Measurements from ENCODE around the gene TTC33.
"Not testable (repeated sequence)": the region's sequence is repeated elsewhere in the genome, so short reads cannot be mapped to it uniquely, and the experiment has no call there.

The TTC33 gene

DNA sequence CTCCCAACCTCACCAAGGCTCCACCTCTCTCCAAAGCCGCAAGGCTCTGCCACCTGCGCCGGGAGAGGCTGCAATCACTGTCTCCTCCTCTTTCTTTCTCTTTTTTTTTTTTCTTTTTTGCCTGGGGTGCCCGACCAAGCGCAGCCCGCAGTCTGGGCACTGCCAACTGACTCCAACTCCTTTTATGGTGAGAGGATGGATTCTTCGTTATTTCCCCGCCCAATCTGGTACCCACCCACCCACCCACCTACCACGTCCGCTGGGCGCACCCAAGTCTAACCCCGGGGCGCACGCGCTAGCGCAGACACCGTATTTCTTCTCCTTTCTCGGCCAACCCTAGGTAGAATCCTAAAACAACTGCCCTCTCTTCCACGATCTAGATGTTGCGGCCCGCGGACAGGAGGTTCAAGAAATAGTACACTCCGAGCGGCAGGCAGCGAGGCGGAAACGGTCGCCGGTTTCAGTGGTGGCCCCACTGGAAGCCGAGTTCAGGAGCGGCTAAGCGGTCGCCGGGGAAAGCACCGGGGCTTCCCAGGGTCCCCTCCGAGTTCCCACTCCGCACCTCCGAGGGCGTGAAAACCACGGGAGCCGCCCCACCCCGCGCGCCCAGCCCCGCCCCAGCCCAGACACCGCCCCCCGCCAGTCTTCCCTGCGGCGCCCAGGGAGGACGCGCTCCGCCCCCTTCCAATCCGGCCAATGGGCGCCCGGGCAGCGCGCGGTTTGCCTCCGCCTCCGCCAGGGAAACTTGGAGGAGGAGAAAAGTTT, 76.4 kb downstream of the TTC33 start:
- DNase-seq (ENCODE audit: low read depth): peak; percentile 93

DNA sequence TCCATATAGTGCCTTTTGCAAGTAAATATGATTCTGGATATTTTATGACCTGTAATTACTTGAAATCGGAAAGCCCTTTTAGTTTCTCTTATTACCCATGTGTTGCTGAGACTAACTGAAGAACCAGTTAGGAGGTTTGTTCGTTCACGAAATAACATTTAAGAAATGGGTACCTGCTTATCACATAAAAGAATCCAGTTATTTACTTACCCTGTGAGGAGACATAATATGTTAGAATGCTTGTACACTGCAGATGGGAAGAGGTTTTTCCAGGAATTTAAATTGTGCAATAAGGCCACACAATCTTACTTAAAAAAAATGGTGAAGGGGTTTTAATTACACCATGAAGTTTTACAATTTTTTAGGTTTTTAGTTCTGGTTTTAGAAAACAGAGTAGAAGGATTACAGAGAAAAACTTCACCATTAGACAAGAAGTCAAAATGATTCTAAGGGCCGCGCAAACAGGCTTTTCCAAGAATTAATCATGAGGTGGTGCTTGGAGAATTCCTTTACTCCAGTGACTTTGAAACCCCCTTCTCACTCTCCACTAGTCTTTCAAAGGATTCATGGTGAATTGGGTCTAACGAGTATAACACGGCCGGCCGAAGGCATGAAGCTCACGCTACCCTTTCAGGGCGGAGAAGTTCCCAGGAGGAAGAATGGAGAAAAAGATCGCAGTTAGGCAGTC, 77.2 kb downstream of the TTC33 start:
- DNase-seq (ENCODE audit: low read depth): no peak

DNA sequence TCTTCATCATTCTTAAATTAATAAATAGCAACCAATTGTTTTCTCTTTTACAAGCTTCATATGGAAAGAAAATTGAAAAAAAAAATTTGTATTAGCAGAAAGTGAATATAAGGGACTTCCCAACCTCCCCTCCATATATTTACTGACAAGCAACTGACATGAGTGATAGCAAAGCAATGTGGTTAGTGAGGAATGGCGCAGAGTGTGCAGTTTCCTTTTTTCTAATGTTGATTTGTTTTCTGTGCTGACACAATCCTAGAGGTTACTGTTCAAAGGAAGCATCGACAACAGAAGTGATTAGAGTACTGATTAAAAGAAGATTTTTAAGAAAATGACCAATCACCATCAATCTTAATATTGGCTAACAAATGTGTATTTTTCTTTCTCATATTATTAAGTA, 77.7 kb downstream of the TTC33 start:
- no peak for DNase-seq (ENCODE audit: low read depth)

DNA sequence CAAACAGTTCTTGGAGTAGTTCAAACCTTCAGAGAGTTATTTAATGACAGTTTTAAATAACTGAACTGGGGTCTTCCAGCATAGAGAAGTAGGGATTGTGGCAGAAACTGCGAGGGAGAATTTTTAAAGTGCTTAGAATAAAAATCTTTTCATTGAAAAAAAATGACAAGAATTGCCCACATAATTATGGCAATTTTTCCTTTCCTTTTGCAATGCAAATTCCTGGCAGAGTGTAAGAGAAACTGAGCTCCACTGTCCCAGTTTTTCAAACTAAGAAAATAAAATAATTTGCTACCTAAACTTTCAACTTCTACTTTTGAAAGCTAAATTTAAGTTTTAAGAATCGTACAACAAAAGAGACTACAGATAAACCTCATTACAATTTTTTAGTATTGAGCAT, 78.3 kb downstream of the TTC33 start:
- no peak for DNase-seq (ENCODE audit: low read depth)

DNA sequence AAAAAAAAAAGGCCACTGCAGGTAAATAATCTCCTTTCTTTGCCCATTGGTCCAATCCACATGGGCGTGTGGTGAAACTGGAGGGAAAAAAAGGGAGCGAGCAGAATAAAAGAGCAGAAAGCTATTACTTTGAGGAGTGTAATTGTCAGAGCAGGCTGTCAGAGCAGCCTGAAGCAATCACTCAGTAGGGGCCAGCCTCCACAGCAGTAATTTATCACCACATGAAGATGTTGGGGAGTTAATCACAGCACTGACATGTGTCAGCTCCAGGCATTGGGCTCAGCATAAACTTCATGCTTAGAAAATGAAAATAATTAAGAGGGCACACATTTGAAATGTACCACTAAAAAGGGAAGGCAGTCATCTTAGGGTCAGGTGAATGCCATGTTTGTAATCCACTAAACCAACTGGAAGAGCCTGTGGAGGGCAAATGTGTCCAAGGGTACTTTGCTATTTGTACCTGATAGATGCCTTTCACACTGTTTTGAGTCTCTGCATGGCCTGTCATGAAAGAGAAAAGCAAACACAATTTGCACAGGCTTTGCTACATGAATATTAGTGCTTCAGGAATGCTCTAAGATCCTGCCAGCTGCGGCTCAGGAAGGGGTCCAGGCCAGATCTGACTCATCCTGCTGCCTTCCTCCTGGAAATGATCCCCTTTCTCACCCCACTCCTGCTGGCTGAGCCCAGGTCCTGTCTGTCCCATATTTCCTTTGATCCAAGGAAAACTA, 79.0 kb downstream of the TTC33 start:
- DNase-seq (ENCODE audit: low read depth): no peak

DNA sequence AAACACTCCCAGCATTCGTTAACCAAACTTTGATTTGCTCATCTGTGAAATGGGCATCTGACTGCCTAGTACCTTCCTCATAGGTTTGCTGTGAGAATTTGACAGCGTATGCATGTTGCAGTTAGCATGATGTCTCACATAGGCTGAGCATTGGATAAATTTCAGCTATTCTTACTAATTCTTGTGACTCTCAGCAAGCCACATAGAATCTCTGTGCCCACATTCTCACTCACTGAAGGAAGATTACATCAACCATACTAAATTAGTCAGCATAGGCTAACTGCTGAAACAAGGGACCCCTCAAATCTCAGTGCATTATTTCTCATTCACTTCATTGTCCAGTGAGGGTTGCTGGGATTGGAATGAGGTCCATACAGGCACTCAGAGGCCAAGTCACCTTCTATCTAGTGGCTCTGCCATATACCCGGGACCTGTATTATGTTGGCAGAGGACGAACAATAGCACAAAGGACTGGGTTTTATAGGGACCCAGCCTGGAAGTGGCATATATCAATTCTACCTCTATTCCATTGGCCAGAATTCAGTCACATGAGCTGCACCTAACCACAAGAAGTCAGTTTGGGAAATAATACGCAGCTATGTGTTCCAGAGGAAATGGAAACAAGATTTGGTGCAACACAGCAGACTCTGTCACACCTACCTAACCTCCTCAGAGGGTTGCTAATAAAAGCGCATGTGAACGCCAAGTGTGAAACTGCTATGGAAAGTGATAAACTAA, 80.2 kb downstream of the TTC33 start:
- DNase-seq (ENCODE audit: low read depth): no peak

DNA sequence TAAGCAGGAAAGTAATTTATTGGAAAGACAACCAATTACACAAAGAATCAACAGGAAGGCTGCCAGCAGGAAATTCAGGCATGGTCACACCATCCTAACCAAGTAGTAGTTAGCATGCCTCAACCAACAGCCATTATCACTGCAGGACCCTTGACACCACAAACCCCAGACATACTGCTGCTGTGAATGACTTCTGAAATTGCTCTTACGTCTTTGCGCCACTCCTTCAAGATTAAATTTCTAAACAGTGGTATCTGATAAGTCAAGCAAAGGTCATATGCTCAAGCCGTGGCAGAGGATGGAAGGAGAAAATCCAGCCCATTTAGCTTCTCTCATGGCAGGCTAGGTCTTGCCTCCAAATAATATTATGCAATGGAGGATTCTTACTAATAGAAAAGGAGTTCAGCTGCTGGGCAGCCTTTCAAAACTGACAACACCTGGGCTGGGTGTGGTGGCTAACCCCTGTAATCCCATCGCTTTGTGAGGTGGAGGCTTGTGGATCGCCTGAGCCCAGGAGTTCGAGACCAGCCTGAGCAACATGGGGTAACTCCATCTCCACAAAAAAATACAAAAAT, 81.0 kb downstream of the TTC33 start:
- DNase-seq (ENCODE audit: low read depth): no peak

DNA sequence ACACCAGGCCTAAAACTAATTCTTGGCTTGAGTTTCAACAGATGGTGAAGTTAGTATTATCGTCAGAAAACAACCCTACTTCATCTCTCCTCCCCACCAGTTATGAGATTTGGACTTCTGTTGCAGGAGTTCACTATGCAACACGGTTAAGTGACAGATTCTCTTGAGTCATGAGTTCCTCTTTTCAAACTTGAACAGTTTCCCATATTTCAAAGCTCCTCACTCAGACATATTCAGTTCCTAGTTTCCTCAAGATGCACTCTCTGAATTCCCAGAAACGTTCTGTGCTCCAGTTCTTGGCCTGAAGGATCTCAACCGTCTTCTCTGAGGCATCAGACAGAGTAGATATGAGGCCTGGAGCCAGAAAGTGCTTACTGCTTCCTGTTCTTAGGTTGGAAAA, 83.3 kb downstream of the TTC33 start:
- no peak for DNase-seq (ENCODE audit: low read depth)

DNA sequence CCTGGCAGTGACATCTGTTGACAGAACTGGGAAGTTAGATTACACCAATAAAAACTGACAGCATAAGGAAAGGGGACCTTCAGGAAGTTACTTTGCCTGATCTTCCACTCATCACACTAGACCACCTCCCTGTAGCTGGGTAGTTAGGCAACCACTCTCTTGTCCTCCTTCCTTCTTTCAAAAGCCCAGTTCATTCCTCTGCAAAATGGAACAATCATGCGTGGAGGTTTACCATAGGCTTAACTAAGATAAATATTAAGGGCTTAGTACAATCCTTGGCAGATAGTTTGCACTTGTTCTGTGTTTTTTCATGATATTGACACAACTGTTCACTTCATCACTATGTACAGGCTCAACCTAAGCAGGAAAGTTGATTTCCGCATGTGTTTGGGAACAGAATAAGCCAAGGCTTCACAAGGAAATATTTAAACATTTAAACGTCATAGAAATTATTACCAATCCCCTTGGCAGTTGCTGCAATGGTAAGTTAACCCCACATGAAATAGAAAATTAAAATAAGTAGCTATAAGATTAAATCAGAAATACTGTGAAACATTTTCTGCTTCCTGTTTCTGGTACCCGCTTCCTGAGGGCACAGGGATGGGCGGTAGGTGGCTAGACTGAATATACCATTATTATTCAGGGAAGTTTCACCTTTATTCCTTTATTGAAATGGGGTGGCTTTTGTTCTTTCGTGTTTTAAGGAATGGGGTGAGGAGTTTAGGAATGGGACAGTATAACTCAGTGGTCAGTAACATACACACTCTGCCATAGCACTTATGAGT, 86.0 kb downstream of the TTC33 start:
- no peak for DNase-seq (ENCODE audit: low read depth)

DNA sequence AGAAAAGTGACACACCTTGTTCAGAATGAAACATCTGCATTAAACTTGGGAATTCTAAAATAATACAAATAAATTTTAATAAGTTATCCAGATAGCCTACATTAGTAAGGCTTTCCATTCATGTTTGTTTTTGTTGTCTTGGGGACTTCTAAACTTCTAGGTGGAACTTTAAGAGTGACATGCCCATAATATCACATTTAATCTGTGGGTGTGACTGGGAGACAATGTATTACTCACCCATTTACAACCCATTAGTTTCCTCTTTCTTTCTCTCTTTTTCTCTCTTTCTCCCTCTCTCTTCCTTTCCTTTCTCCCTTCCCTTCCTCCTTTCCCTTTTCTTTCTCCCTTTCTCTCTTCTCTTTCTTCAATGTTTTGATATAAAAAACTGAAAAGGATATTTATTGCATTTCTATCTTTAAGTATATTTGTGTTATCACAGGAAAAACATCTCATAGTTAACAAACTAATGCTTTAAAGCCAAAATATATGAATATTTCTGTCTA, 88.5 kb downstream of the TTC33 start:
- DNase-seq (ENCODE audit: low read depth): no peak

DNA sequence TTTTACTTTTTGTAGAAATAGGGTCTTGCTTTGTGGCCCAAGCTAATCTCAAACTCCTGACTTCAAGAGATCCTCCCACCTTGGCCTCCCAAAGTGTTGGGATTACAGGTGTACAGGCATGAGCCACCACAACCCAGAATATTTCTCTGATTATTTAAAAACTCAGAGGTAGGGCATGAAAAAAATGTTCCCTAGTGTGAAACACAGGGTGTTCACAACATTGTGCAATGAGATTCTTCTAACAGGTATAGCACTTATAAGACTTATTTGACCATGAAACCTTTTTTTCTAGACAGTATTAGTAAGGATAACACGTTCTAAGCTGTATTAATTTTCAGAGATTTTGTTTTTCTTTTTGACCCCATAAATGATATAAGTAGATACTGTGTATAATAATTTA, 89.1 kb downstream of the TTC33 start:
- DNase-seq (ENCODE audit: low read depth): no peak

DNA sequence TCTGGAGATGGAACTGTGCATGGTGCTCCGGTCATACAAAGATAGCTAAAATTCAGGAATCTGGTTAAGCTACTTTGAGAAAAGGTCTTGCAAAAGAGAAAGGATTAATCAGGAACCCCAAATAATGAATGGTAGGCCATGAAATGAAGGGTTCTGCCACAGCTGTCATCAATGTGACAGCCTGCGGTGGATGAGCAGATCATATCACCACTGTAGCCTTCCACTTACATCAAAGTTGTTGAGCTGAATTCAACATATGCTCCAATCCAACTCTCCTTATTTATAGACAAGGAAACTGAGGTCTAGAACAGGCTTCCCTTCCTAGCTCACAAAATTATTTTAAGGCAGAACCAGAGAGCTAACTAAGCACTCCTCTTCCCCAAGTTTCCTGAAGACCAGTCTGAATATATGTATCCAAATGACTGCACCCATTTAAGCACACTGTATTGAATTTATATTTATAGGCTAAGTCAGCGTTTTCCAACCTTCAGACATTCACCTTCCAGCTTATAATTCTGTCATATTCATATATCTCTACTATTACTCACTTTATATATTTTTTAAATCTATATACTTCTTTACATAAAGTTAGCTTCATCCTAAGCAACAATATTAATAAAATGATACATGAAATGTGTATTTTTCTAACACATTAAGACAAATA, 90.0 kb downstream of the TTC33 start:
- no peak for DNase-seq (ENCODE audit: low read depth)

DNA sequence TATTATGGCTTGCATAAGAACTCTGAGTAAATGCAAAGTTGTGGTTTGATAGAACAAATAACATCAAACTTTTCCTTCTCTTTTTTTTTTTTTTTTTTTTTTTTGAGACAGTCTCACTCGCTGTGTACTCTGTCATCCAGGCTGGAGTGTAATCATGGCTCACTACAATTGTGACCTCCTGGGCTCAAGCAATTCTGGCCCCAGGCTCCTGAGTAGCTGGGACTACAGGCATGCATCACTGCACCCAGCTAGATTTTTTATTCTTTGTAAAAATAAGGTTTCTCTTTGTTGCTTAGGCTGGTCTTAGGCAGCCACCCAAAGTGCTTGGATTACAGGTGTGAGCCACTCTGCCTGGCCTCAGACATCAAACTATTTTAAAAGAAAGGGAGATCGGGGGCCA, 95.0 kb downstream of the TTC33 start:
- no peak for DNase-seq (ENCODE audit: low read depth)

DNA sequence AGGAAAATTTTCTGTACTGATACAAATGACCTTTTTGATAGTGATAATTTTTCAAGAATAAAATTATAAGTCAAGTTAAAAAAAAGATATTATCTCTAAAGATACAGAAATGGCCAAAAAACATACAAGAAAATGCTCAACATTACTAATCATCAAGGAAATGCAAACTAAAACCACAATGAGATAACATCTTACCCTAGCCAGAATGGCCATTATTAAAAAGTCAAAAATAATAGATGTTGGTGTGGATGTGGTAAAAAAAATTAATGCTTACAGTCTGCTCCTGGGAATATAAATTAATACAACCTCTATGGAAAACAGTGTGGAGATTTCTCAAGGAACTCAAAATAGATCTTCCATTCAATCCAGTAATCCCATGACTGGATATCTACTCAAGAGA, 99.0 kb downstream of the TTC33 start:
- DNase-seq (ENCODE audit: low read depth): no peak

DNA sequence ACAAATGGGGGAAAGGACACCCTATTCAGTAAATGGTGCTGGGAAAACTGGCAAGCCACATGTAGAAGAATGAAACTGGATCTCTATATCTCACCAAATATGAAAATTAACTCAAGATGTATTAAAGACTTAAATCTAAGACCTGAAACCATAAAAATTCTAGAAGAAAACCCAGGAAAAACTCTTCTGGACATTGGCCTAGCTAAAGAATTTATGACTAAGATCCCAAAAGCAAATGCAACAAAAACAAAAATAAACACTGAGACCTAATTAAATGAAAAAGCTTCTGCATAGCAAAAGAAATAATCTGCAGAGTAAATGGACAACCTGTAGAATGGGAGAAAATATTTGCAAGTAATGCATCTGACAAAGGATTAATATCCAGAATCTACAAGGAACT, 99.7 kb downstream of the TTC33 start:
- not testable (repeated sequence) for DNase-seq (ENCODE audit: low read depth)

DNA sequence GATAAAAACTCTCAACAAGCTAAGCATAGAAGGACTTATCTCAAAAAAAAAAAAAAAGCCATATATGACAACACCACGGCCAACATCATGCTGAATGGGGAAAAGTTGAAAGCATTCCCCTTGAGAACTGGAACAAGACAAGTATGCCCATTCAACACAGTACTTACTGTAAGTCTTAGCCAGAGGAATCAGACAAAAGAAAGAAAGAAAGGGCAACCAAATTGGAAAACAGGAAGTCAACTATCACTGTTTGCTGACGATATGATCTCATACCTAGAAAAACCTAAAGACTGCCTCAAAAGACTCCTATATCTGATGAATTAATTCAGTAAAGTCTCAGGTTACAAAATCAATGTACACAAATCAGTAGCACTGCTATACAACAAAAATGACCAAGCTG, 100.6 kb downstream of the TTC33 start:
- no peak for DNase-seq (ENCODE audit: low read depth)

DNA sequence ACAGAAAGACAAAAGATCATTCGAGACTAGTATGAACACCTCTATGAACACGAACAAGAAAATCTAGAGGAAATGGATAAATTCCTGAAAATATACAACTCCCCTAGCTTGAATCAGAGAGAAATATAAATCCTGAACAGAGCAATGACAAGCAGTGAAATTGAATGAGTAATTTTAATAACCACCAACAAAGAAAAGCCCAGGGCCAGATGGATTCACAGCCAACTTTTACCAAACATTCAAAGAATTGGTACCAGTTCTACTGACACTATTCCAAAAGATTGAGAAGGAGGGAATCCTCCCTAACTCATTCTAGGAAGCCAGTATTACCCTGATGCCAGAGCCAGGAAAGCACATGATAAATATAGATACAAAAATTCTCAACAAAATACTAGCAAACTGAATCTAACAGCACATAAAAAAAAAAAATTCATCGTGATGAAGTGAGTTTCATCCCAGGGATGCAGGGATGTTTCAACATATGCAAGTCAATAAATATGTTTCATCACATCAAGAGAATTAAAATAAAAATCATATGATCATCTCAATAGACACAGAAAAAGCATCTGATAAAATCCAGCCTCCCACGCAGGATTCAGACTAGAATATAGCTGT, 101.3 kb downstream of the TTC33 start:
- no peak for DNase-seq (ENCODE audit: low read depth)

DNA sequence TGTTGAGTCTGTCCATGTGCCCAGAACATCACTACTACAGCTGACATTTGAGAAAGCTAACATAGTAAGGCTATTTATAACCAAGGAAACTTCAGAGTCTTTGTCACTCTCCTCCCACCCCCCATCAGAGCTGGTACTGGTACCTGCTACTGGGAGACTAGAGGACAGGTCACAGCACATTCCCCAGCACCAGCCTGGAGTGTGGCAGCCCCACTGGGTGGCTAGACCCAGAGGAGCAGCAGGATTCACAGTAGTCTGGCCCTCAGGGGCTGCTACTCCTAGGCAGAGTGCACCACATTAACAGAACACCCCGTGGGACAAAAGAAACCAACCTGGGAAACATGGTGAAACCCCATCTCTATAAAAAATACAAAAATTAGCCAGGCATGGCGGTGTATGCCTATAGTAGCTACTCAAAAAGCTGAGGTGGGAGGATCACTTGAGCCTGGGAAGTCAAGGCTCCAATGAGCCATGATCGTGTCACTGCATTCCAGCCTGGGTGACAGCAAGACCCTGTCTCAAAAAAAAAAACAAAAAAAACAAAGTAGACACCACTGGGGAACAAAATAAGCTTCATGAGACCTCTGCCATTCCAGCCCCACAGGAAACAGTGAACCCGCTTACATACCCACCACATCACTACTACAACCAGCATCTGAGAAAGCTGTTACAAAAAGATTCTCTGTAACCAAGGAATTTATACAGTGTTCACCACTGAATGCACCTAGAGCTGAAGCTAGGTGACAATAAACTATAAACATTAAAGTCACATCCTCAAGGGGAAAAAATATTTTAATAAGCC, 102.3 kb downstream of the TTC33 start:
- no peak for DNase-seq (ENCODE audit: low read depth)

Measured in activated T-cell treated with anti-CD3 and anti-CD28 coated beads for 48 hours (primary cell).